ENCODE results near the gene MAP4K2. TPM values are rescaled to one million over a fixed set of nuclear protein-coding genes. Genes with fewer than 3 reads are reported as not detected.

The MAP4K2 gene
- total and polyA plus RNA-seq, 2 of the 4 experiments (the other 2 are of a cell fraction) = 11.7 to 16.6 TPM

- no peaks in the 10 kb centered on the region for H4K20me1 ChIP-seq (ENCODE audit: insufficient read depth, low read length)
- ATAC-seq (ENCODE audit: low read depth) (no peak), DNase-seq (no peak)
- H3K79me1 ChIP-seq (ENCODE audit: low read depth in 1 of 2, low read length in 2 of 2) = peaks cover 0 to under 1% of the 10 kb centered on the region in 2 experiments; a peak in 1 of 4 replicates
- H4K8ac ChIP-seq (ENCODE audit: low read depth in 2 of 2, low read length in 2 of 2) = no peak overlapping the region
- no peak overlapping the region for H3K23ac ChIP-seq (ENCODE audit: low read depth, low read length)
- H2BK20ac ChIP-seq (ENCODE audit: low read depth, low read length) = no peak overlapping the region
- no peaks in the 10 kb centered on the region for H3K9me1 ChIP-seq (ENCODE audit: insufficient read depth, low read length)
- no peaks in the 10 kb centered on the region for H3K9me3 ChIP-seq (ENCODE audit: control insufficient read depth, insufficient read depth, low read length)
- TF ChIP-seq RCOR1 (IDR thresholded peaks at IDR 0.05; ENCODE audit: insufficient replicate concordance, low read length) (no peak), MXI1 (IDR thresholded peaks at IDR 0.05; ENCODE audit: borderline replicate concordance, low read depth, low read length) (no peak), USF2 (IDR thresholded peaks at IDR 0.05; ENCODE audit: low read depth, low read length) (no peak), MAZ (IDR thresholded peaks at IDR 0.05; ENCODE audit: borderline replicate concordance, low read depth, low read length) (no peak), MAFK (IDR thresholded peaks at IDR 0.05; ENCODE audit: low read depth, low read length) (no peak), BHLHE40 (IDR thresholded peaks at IDR 0.05; ENCODE audit: low read depth, low read length) (no peak), POLR2A (IDR thresholded peaks at IDR 0.05; ENCODE audit: low read depth, low read length) (no peak), CTCF (conservative IDR thresholded peaks at IDR 0.05; ENCODE audit: low read depth, low read length) (no peak), FOS (IDR thresholded peaks at IDR 0.05; ENCODE audit: low read depth, low read length) (no peak), NFE2L2 (IDR thresholded peaks at IDR 0.05; ENCODE audit: low read depth, low read length) (no peak), ELK1 (IDR thresholded peaks at IDR 0.05; ENCODE audit: borderline replicate concordance, low read depth, low read length) (no peak), RAD21 (IDR thresholded peaks at IDR 0.05; ENCODE audit: low read length) (no peak), RFX5 (IDR thresholded peaks at IDR 0.05; ENCODE audit: low read depth, low read length) (no peak), SMC3 (IDR thresholded peaks at IDR 0.05; ENCODE audit: low read depth, low read length) (no peak), CEBPB (IDR thresholded peaks at IDR 0.05; ENCODE audit: low read depth, low read length) (no peak), CHD1 (IDR thresholded peaks at IDR 0.05; ENCODE audit: low read depth, low read length) (no peak)
- H3K4ac ChIP-seq (ENCODE audit: low read depth, low read length) = no peak overlapping the region
- ChIA-PET CTCF (no interaction called here), POLR2A (ENCODE audit: unreplicated experiment) (no interaction called here)
- no peak overlapping the region for H3K4me3 ChIP-seq (ENCODE audit: insufficient read depth, low read depth, low read length)
- no peak overlapping the region for H2AK9ac ChIP-seq (replicated peaks; ENCODE audit: low read depth, low read length, poor library complexity)
- H3K36me3 ChIP-seq (ENCODE audit: control insufficient read depth, insufficient read depth, low read length) = peaks cover 11% of the 10 kb centered on the region
- no TSS peak for BruUV-seq (replicated peaks)
- WGBS, 2 experiments (ENCODE audit: extremely low coverage in 2 of 2, insufficient read length in 1 of 2) = no CpG with 5 or more reads among the region's 12 CpGs
- H4K91ac ChIP-seq (ENCODE audit: insufficient read depth, low read depth, low read length) = no peak overlapping the region
- H3K14ac ChIP-seq (replicated peaks; ENCODE audit: low read depth, low read length) = no peak overlapping the region
- no peak overlapping the region for H2BK120ac ChIP-seq (ENCODE audit: low read depth, low read length)
- no peaks in the 10 kb centered on the region for H3K27me3 ChIP-seq (ENCODE audit: control insufficient read depth, insufficient read depth, low read length)
- no peak overlapping the region for H2BK15ac ChIP-seq (ENCODE audit: low read depth, low read length)
- no peaks in the 10 kb centered on the region for H3K4me1 ChIP-seq (ENCODE audit: control insufficient read depth, insufficient read depth, low read length)
- H3K27ac ChIP-seq (ENCODE audit: insufficient read depth, low read length) = no peak overlapping the region
- intact Hi-C loops (cut with micrococcal nuclease) (no loop called here), dilution Hi-C loops (cut with HindIII; ENCODE audit: low sequenced_read_pairs, unreplicated experiment) (no loop called here), in situ Hi-C loops (cut with MboI; ENCODE audit: low sequenced_read_pairs) (no loop called here)
- no peak overlapping the region for H3K56ac ChIP-seq (ENCODE audit: extremely low read depth, insufficient read depth, low read length)
- no peak overlapping the region for H2AK5ac ChIP-seq (ENCODE audit: low read depth, low read length)
- H2BK5ac ChIP-seq (ENCODE audit: low read depth, low read length, poor library complexity, severe bottlenecking) = no peak overlapping the region
- no peak overlapping the region for H3K18ac ChIP-seq (ENCODE audit: low read depth, low read length)
- no peak overlapping the region for H3K4me2 ChIP-seq (ENCODE audit: low read depth, low read length)
- no peak overlapping the region for H3K9ac ChIP-seq (ENCODE audit: low read depth, low read length)
- H4K5ac ChIP-seq (ENCODE audit: low read depth, low read length) = no peak overlapping the region
- H2AFZ ChIP-seq (replicated peaks; ENCODE audit: low read length, poor library complexity) = no peak overlapping the region
Measured at GRCh38 chr11:64784813-64785581, 18.0 kb downstream of the MAP4K2 start.

Data from IMR-90 (cell line).